ENCODE data around the gene POLA2. TPM values are rescaled to one million over a fixed set of nuclear protein-coding genes. Genes with fewer than 3 reads are reported as not detected.

The POLA2 gene
- total and polyA plus RNA-seq, 2 donors (not counting 3 experiments of a cell fraction or from before 2014, with no cell fraction given) = 24.0 to 30.0 TPM

GRCh38 chr11:65223011-65223410 lies 38.8 kb upstream of the POLA2 start:
- dilution Hi-C loops (cut with MboI; ENCODE audit: extremely low pct_ligation_motif_present, low sequenced_read_pairs) (no loop called here), intact Hi-C loops (cut with micrococcal nuclease) (no loop called here)
- CTCF ChIA-PET = interaction anchor here (0.7 to 1.3 kb wide), 2 partner anchors 92 to 107 kb away, joined by 3 to 7 read pairs; no protein-coding TSS in a partner anchor
- H3K27me3 ChIP-seq (ENCODE audit: control insufficient read depth in 2 of 2, insufficient read depth in 2 of 2, low read length in 2 of 2) = no peaks in the 10 kb centered on the region
- H2AFZ ChIP-seq (ENCODE audit: low read depth, low read length) = no peak overlapping the region
- no peak overlapping the region for H3K27ac ChIP-seq (ENCODE audit: insufficient read depth, low read depth, low read length)
- BruUV-seq (replicated peaks) = no TSS peak
- TF ChIP-seq JUN (IDR thresholded peaks at IDR 0.05; ENCODE audit: borderline replicate concordance, insufficient read depth, insufficient read length, low read depth) (no peak), CTCF (IDR thresholded peaks at IDR 0.05; ENCODE audit: extremely low read depth in 1 of 2, insufficient read depth in 1 of 2, low read depth in 1 of 2, low read length in 2 of 2) (no peak), FOS (IDR thresholded peaks at IDR 0.05; ENCODE audit: borderline replicate concordance, insufficient read depth, low read length) (no peak), POLR2AphosphoS5 (IDR thresholded peaks at IDR 0.05; ENCODE audit: insufficient read depth, low read depth, low read length) (no peak), POLR2A (IDR thresholded peaks at IDR 0.05; ENCODE audit: low read depth, low read length) (no peak), EZH2 (IDR thresholded peaks at IDR 0.05; ENCODE audit: borderline replicate concordance, low read depth, low read length, severe bottlenecking) (no peak), GATA2 (IDR thresholded peaks at IDR 0.05; ENCODE audit: insufficient read depth, insufficient read length, low read depth, low read length) (no peak), MYC (IDR thresholded peaks at IDR 0.05; ENCODE audit: low read depth, low read length) (no peak)
- no peaks in the 10 kb centered on the region for H3K36me3 ChIP-seq (ENCODE audit: control insufficient read depth in 2 of 2, extremely low read depth in 1 of 2, insufficient read depth in 2 of 2, low read length in 2 of 2)
- FAIRE-seq (no peak), DNase-seq (ENCODE audit: low read depth, low spot score) (no peak)
- H3K4me3 ChIP-seq (replicated peaks in 1 of 3; ENCODE audit: insufficient read depth in 1 of 3, low read depth in 1 of 3, low read length in 3 of 3) = no peak overlapping the region
- no peaks in the 10 kb centered on the region for H3K79me2 ChIP-seq (ENCODE audit: control insufficient read depth, insufficient read depth, low read length)
- H3K4me2 ChIP-seq (ENCODE audit: insufficient read depth, low read length) = no peak overlapping the region
- no peaks in the 10 kb centered on the region for H3K9me1 ChIP-seq (replicated peaks; ENCODE audit: control insufficient read depth, extremely low read depth, insufficient read depth, low read length)
- no peak overlapping the region for H3K9ac ChIP-seq (replicated peaks; ENCODE audit: extremely low read depth, insufficient read depth, low read length)
- POLR2A ChIA-PET = no interaction called here
- H4K20me1 ChIP-seq (replicated peaks; ENCODE audit: control insufficient read depth, extremely low read depth, insufficient read depth, low read length) = no peaks in the 10 kb centered on the region
- H3K9me3 ChIP-seq (replicated peaks; ENCODE audit: control insufficient read depth, insufficient read depth, low read length) = no peaks in the 10 kb centered on the region
- H3K4me1 ChIP-seq (ENCODE audit: control insufficient read depth, extremely low read depth, insufficient read depth, low read length) = peaks cover 20% of the 10 kb centered on the region

All from endothelial cell of umbilical vein (primary cell).